GM18505 (cell line): Measurements from ENCODE around the gene GPR25.

Experiments used
- ATAC-seq: cut with Tn5 transposase; IDR thresholded peaks from one replicate; pipeline ENCODE4 v1.9.1; 2021; ENCODE audit not compliant: unreplicated experiment
- POLR2A ChIP-seq: IDR thresholded peaks from 4 replicates; pipeline ENCODE4 v1.6.1; 2011; ENCODE audit warnings: borderline replicate concordance; ENCODE audit not compliant: insufficient read depth, insufficient read length; ENCODE audit errors: extremely low read depth

Gene GPR25

DNA sequence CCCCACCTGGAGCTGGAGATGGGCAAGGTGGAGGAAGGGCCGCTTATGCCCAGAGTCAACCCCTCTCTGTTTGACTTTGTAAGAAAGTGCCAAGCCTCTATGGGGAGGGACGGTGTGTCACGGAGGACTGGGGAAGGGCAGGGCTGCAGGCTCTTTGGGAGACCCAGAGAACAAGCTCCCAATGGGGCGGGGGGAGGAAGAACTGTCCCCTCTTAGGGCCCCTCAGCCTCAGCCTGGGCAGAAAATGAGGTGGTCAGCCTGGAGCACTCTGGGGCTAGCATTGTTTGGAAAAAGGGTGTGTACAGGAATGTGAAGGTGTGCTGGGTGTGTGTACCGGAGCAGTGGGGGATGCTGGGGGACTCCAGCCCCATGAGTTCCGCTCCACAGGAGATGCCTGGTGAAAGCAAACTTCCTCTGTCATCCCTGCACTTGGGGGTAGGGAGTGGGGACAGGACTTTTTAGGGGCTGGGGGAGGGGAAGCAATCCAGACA is 20.7 kb downstream of the GPR25 start:
- TF ChIP-seq POLR2A, result no peak
- no peak for ATAC-seq

DNA sequence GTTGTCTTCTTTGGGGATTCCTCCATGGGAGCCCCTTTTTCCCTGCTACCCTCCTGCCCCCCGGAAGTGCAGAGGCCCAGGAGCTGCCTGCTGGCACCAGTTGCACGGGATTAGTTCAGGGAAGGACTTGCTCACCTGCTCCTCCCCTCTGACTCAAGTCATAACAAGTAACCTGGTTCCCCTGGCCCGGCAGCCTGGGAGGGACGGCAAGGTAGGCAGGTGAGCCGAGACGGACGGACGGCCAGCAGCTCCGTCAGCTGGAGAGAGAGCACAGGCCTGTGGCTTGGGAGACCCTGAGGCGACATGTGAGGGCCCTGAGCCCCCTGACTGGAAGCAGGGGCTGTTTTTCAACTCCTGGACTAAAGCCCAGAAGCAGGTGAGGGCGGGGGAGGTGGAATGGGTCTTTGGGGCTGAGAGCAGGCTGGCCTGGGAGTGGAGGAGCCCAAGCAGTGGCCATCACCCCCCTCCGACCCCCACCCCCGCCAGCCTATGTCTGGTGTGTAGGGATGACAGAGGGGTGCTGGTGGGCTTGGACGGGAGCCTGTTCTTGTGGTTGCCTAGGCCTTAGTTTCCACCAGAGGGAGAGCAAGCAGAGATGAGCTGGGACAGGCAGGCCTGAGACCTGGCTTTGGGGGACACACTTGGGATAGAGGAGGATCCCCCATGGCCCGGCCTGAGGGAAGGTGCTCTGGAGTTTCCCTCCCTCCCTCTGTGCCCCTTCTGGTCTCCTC is 22.1 kb downstream of the GPR25 start, which contains the start of gene INAVA:
TSS of gene INAVA (plus strand) at position 189 of the 731 bp plus-strand sequence. CDS start 3,501 bp downstream, outside the sequence.
- TF ChIP-seq POLR2A, result no peak
- no peak for ATAC-seq

DNA sequence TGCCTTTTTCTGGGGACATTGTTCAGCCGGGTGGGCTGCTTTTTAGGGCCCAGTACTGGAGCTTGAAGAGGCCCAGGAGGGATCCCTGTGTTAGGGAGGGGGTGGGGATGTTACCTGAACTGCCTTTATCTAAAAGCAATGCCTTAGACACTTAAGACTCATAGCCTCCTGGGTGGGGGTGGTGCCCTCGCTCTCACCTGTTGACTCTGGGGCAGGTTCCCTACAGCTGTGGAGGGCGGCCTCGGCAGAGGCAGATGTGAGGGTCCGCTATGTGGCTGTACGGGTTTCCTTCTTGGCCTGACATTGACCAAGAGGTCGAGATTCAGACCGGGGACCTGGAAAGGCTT is 22.6 kb downstream of the GPR25 start:
- no peak for TF ChIP-seq POLR2A

DNA sequence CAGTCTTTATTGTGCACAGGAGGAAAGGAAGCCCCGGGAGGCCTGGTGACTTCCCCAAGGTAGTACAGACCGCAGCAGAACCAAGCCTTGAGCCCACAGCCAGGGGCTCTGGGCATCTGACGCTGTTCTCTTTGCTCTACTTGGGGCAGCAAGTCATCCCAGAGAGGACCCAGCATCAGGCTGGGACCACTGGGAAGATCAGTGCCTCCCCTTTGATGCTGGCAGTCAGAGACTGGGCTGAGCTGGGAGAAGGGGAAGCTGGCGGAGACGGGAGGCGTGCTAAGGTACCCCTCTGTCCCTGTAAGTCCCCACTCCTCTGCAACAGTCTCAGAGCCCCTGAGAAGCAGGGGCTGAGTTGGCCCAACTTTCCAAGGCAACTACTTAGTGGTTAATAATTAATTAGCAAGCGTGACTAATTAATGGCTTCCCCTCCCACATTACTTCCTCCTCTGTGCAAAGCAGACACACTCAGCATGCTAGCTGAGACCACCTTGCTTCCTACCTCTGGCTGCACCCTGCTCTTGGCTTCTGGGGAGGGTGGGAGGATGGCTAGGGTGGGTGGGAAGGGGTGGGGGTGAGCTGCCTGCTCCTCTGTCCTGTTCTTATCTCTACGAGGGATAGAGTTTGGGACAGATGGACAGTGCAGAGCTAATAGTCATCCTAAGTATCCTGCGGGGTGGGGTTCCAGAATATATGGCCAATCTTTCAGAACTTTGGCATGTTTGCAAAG is 23.2 kb downstream of the GPR25 start:
- ATAC-seq, result no peak
- TF ChIP-seq POLR2A, result no peak

More for the DNA sequence above, 22.6 kb downstream of the GPR25 start:
- no peak for ATAC-seq

DNA sequence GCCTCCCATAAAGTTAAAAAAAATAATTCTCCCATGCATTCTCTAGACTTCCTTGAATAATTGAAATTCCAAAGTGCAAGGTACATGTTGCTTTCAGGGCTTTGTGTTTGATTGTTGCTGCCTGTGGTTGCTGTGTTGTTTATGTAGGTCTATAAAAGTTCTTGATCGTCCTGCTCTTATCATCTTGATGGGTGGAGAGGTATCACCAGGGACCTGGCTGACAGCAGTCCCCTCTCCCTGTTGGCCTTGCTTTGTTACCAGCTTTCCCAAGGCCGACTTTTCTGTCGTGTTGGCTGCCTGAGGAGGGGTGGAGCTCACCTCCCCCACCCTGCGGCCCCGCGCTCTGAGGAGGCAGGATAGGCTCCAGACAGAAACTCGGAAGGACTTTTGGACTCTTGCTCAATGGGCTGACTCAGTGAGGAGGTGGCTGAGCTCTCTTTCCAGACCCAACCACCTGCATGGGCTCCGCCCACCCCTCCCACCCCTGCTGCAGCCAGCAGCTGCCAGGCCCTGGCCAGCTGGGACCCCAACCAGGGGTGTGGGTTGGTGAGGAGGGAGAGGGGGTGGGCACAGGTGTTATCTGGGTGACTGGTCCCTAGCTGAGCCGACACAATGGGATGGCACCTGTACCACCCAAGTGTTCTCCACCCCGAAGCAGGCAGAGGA is 23.9 kb downstream of the GPR25 start:
- TF ChIP-seq POLR2A, result no peak
- no peak for ATAC-seq

DNA sequence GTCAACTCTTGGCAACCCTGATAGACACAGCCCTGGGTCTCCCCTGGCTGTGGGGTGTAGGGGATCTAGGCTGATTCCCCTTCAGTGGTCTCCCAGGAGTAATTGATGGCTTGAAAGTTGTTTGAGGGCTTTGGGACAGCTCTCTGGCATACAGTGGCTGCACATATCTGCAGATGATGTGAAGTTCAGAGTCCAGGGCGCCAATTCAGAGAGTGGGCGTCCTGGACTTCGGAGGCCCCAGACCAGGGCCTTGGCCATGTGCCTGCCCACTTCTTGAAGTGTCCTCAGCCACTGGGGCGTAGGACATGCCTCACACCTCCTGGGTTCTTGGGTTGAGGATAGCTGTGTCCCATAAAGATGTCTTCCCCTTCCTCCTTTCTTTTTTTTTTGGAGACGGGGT is 24.5 kb downstream of the GPR25 start:
- TF ChIP-seq POLR2A, result no peak

DNA sequence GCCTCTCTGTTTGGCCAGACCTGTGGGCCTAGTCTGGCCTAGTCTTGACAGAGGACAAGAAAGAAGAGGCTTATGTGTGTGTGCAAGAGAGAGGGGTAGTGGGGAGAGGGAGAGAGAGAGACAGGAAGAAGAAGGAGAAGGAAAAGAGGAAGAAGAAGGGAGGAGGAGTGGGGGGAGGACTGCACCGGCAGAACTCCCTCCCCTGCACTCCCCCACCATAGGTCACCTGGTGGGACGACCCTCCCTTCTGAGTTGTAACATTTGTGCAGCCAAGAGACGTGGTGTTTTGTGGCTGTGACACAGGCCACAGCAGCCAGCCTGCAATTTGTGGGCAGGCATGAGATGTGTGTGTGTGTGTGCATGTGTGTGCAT is 26.2 kb downstream of the GPR25 start:
- TF ChIP-seq POLR2A, result no peak
- ATAC-seq, result no peak

More for the DNA sequence above, 24.5 kb downstream of the GPR25 start:
- no peak for ATAC-seq

DNA sequence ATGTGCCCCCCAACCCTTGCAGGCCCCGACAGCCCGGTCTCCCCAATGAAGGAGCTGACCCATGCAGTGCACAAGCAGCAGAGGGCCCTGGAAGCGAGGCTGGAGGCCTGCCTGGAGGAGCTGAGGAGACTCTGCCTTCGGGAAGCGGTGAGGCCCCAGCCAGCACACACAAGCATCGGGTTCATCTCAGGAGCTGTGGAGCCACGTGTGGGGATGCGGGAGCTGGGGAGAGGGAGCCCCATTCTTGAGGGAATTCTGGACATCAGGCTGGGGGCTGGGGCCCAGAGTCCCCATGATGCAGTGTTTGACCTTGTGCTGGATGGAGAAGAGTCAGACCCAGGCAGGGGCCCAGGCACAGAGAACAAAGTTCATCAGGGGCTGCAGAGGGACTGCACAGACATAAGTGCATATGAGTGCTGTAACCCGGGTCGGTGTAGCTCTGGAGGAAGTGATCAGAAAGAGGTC is 26.7 kb downstream of the GPR25 start:
- ATAC-seq, result no peak
- TF ChIP-seq POLR2A, result no peak

DNA sequence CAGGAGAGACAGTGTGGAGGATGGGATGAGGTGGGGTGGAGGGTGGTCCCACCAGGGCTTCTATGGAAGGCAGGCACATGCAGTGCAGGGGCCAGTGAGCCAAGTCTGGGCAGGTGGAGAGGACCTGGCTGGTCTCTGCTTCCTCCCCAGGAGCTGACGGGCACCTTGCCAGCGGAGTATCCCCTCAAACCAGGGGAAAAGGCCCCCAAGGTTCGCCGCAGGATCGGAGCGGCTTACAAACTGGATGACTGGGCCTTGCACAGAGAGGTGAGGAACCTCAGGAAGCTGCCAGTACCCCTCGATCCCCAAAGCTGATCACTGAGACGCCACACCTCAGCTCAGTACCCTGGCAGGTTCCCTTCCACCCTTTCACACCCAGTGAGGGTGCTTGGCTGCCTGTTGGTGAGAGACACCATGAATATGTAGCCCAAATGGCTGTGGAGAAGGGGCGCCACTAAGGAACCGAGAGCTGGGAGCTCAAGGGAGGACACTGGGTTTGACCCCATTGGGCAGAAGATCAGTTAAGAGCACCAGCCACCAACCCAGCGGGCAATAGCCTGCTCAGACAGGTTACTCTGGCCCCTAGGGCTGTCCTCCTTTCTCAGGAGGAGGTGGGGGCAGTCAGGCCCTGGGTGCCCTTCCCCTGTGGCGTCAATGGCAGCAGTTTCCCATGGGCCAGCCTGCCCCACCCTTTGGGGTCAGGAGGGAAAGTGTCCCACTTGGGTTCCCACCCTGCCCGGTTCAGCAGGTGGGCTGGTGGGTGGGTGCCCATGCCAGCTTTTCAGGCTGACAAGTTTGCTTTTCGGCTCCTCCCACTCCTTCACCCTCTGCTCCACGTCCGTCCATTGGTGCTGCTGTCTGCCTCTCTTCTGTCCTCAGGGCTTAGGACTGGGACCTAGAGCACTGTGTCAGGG is 27.4 kb downstream of the GPR25 start:
- no peak for ATAC-seq
- TF ChIP-seq POLR2A, result no peak

DNA sequence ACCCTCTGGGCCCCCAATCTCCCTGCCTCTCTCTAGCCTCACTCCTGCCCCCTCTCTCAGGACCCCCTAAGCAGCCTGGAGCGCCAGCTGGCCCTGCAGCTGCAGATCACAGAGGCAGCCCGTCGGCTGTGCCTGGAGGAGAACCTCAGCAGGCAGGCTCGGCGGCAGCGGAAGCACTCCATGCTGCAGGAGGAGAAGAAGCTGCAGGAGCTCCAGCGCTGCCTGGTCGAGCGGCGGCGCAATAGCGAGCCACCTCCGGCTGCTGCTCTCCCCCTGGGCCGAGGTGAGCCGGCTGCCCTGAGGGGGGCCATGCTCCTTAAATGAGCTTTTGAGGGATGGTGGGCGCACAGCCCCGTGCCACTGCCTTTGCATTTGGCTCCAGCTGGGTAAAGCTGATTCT is 28.1 kb downstream of the GPR25 start:
- no peak for TF ChIP-seq POLR2A
- ATAC-seq, result no peak

DNA sequence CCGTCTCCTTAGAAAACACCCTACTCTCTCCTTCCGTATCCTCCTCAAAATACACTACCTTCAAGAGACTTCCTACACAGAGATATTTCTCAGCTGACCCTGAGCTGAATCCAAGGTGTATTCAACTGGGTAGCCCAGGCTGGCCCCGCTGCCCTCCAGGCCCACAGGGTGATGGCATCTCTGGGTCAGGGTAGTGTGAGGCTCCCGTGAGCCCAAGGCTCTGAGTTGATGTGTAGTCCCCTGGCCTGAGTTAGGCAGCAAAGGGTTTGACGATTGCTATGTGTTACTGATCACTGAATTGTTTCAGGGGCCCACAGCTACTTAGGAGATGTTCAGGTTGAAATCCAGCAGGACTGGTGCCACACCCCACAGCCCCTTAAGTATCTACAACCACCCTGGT is 28.6 kb downstream of the GPR25 start:
- ATAC-seq, result no peak
- no peak for TF ChIP-seq POLR2A

DNA sequence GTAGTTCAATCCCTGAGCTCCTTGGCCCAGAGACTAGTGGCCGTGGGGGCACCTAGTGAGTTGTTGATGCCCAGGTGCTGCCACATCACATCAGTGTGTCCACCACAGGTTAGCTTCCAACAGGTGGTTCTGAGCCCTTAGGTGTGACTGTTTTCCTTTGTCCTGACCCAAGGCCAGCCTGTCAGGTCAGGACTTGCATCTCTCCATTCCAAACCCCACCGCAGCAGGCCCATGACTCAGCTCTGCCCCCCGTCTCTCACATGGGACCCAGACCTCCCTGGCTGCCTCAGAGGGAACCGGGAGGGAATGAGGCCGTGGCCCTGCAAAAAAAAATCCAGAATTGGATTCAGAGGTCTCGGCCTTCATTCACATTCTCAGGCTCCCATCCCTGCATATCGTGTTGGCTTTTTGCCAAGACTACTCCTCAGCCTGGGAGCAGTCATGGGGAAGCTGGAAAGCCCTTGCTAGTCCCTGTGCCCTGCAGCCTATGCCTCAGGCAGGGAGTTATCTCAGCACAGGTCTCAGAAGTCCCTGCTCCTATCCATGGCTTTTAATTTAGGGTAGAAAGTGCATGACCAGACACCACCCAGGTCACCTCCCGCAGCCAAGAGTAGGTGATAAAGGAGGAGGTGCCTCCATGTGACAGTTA is 29.1 kb downstream of the GPR25 start:
- no peak for ATAC-seq
- TF ChIP-seq POLR2A, result no peak
